PC-9 (cell line): ENCODE data around the gene TET2. TPM values are rescaled to one million over a fixed set of nuclear protein-coding genes. Genes with fewer than 3 reads are reported as not detected.

Experiments used
- BruUV-seq: library from RNA; stranded (reverse); fragments of 400-500 nt; replicated peaks from 2 replicates; lab custom pipeline; 2021; lab: Mats Ljungman, UMichigan
- CTCF ChIA-PET: fragments of 300-600 bp; sonication (Branson Sonifier 250); formaldehyde crosslinking; loops from one replicate; lab custom pipeline; 2022; ENCODE audit warnings: antibody characterized with exemption; lab: Charles Lee
- POLR2A ChIA-PET: fragments of 300-600 bp; sonication (Branson Sonifier 250); formaldehyde crosslinking; loops from one replicate; lab custom pipeline; 2022; ENCODE audit warnings: antibody characterized with exemption; ENCODE audit not compliant: unreplicated experiment; lab: Charles Lee
- DNase-seq, 2 experiments: peaks; one replicate each; pipeline versions ENCODE4 v3.0.0 to v3.0.0-alpha.2; 2015 to 2022; ENCODE audit warnings: mixed read lengths in 1 of 2
- H2AFZ ChIP-seq: fragments of 200-600 bp; sonication (generic); 2 replicates; pipeline ENCODE4 v1.8.1; 2017; ENCODE audit warnings: antibody characterized with exemption
- H3F3A ChIP-seq: fragments of 200-600 bp; sonication (generic); 2 replicates; pipeline ENCODE4 v1.8.1; 2017; ENCODE audit warnings: antibody characterized with exemption, mild to moderate bottlenecking, low read depth; ENCODE audit not compliant: insufficient read depth
- H3K27ac ChIP-seq: fragments of 200-600 bp; sonication (generic); 2 replicates; pipeline ENCODE4 v1.6.1; 2016; ENCODE audit warnings: mixed run types
- H3K27me3 ChIP-seq: fragments of 200-600 bp; sonication (generic); 2 replicates; pipeline ENCODE4 v1.6.1; 2016; ENCODE audit warnings: low read depth, mixed run types; ENCODE audit not compliant: insufficient read depth
- H3K36me3 ChIP-seq: fragments of 200-600 bp; sonication (generic); 2 replicates; pipeline ENCODE4 v1.6.1; 2016; ENCODE audit warnings: low read depth, mixed run types
- H3K4me1 ChIP-seq: fragments of 200-600 bp; sonication (generic); replicated peaks from 2 replicates; pipeline ENCODE4 v1.6.1; 2016; ENCODE audit warnings: mixed run types; ENCODE audit not compliant: insufficient read depth
- H3K4me2 ChIP-seq: fragments of 200-600 bp; sonication (generic); 2 replicates; pipeline ENCODE4 v1.6.1; 2017; ENCODE audit warnings: mixed run types
- H3K4me3 ChIP-seq: fragments of 200-600 bp; sonication (generic); 2 replicates; pipeline ENCODE4 v1.6.1; 2016; ENCODE audit warnings: mixed run types
- H3K79me2 ChIP-seq: fragments of 200-600 bp; sonication (generic); 2 replicates; pipeline ENCODE4 v1.6.1; 2017; ENCODE audit warnings: low read depth, mixed run types
- H3K9me2 ChIP-seq: fragments of 200-600 bp; sonication (generic); 2 replicates; pipeline ENCODE4 v1.8.1; 2017; ENCODE audit warnings: mild to moderate bottlenecking; ENCODE audit not compliant: insufficient read depth
- H3K9me3 ChIP-seq: fragments of 200-600 bp; sonication (generic); 2 replicates; pipeline ENCODE4 v1.8.1; 2016; ENCODE audit warnings: low read depth; ENCODE audit not compliant: insufficient read depth
- H4K20me1 ChIP-seq: fragments of 200-600 bp; sonication (generic); 2 replicates; pipeline ENCODE4 v1.8.1; 2017; ENCODE audit not compliant: insufficient read depth
- CTCF ChIP-seq: fragments of 200-600 bp; sonication (generic); conservative IDR thresholded peaks from 2 replicates; pipeline ENCODE4 v1.6.1; 2017; ENCODE audit warnings: mixed run types, antibody characterized with exemption, mild to moderate bottlenecking, moderate library complexity
- EZH2 ChIP-seq: fragments of 200-600 bp; sonication (generic); IDR thresholded peaks from 2 replicates; pipeline ENCODE4 v1.8.0; 2017; ENCODE audit warnings: antibody characterized with exemption, low read depth
- intact Hi-C: fragments of 100-400 bp; cut with micrococcal nuclease; formaldehyde crosslinking; loops from one replicate; pipeline ENCODE4 v1.10.0; 2022; ENCODE audit not compliant: unreplicated experiment
- total RNA-seq: library from RNA; stranded (reverse); gene quantifications from 2 replicates; pipeline ENCODE4 v1.2.3, GENCODE V29; 2021

The TET2 gene
- total RNA-seq, 1 experiment from 2014 or later = 6.6 TPM

DNA sequence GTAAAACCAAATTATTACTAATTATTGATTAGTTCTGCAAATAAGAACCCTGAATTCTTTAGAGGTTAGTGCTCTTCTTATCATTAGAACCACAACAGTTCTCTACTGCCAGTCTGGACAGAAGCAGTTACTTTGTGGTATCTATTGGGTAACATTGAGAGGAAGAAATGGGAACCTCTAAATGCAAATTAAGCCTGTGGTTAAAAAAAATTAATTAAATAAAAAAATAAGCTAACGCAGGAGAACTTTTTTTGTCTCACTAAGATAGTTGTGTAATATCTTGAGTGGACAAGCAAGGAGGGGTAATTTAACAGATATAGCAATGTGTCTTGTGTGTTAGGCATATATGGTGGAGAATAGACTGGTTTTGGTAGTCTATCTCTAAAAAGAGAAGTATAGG lies 32.9 kb upstream of the TET2 start:
- POLR2A ChIA-PET = no interaction called here
- Histone ChIP-seq H3K4me2 (no peak overlapping the region), H4K20me1 (no peaks in the 10 kb centered on the region), H3K36me3 (no peaks in the 10 kb centered on the region), H3K9me2 (no peaks in the 10 kb centered on the region), H3K27ac (no peak overlapping the region), H3K4me3 (no peak overlapping the region), H3K79me2 (no peaks in the 10 kb centered on the region), H3F3A (no peaks in the 10 kb centered on the region), H2AFZ (no peak overlapping the region), H3K27me3 (no peaks in the 10 kb centered on the region), H3K9me3 (no peaks in the 10 kb centered on the region), H3K4me1 (no peaks in the 10 kb centered on the region)
- BruUV-seq = no TSS peak
- CTCF ChIA-PET = no interaction called here
- DNase-seq = no peak
- intact Hi-C loops = no loop called here
- TF ChIP-seq CTCF = no peak
- TF ChIP-seq EZH2 = no peak

GRCh38 chr4:105116616-105117319 lies 29.9 kb upstream of the TET2 start:
- POLR2A ChIA-PET = no interaction called here

DNA sequence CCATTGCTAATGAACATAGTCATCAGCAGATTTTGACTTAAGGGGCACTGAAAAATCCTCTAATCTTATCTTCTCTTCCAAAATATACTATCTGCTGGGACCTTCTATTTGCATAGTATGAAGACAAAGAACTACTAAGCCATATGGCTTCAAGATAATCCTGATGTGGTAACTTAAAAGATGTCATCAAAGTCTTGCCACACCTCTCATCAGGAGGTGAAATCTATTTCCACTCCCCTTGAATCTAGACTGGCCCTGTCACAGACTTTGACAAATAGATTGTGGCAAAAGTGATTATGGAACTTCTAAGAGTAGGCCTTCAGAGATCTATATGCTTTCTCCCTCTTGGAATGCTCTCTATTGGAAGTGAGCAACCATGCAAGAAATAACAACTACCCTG lies 27.3 kb upstream of the TET2 start:
- Histone ChIP-seq H3K36me3 (no peaks in the 10 kb centered on the region), H3K27ac (no peak overlapping the region), H3K4me1 (no peaks in the 10 kb centered on the region), H3F3A (no peaks in the 10 kb centered on the region), H2AFZ (no peak overlapping the region), H3K9me2 (no peaks in the 10 kb centered on the region), H3K4me3 (no peak overlapping the region), H4K20me1 (no peaks in the 10 kb centered on the region), H3K4me2 (no peak overlapping the region), H3K27me3 (no peaks in the 10 kb centered on the region), H3K9me3 (no peaks in the 10 kb centered on the region), H3K79me2 (no peaks in the 10 kb centered on the region)
- TF ChIP-seq EZH2 (no peak), CTCF (no peak)
- no peak for DNase-seq
- CTCF ChIA-PET = no interaction called here
- BruUV-seq = no TSS peak
- intact Hi-C loops = no loop called here
- POLR2A ChIA-PET = no interaction called here

More at GRCh38 chr4:105116616-105117319, 29.9 kb upstream of the TET2 start:
- no peak overlapping the region for H3K27ac ChIP-seq
- no peaks in the 10 kb centered on the region for H3K9me2 ChIP-seq
- no peak overlapping the region for H2AFZ ChIP-seq
- intact Hi-C loops = no loop called here
- no peaks in the 10 kb centered on the region for H3K79me2 ChIP-seq
- no peaks in the 10 kb centered on the region for H3K36me3 ChIP-seq
- CTCF ChIA-PET = interaction anchor here (0.6 kb wide), 1 partner anchor 69 kb away, joined by 4 read pairs; no protein-coding TSS in a partner anchor
- no peaks in the 10 kb centered on the region for H3F3A ChIP-seq
- H3K4me1 ChIP-seq = no peaks in the 10 kb centered on the region
- no peaks in the 10 kb centered on the region for H3K27me3 ChIP-seq
- DNase-seq = no peak
- H4K20me1 ChIP-seq = no peaks in the 10 kb centered on the region
- H3K4me3 ChIP-seq = no peak overlapping the region
- TF ChIP-seq EZH2 = no peak
- TF ChIP-seq CTCF = no peak
- H3K9me3 ChIP-seq = no peaks in the 10 kb centered on the region
- no peak overlapping the region for H3K4me2 ChIP-seq
- no TSS peak for BruUV-seq
